ENCODE data around the gene PIP5KL1.

Gene PIP5KL1

DNA sequence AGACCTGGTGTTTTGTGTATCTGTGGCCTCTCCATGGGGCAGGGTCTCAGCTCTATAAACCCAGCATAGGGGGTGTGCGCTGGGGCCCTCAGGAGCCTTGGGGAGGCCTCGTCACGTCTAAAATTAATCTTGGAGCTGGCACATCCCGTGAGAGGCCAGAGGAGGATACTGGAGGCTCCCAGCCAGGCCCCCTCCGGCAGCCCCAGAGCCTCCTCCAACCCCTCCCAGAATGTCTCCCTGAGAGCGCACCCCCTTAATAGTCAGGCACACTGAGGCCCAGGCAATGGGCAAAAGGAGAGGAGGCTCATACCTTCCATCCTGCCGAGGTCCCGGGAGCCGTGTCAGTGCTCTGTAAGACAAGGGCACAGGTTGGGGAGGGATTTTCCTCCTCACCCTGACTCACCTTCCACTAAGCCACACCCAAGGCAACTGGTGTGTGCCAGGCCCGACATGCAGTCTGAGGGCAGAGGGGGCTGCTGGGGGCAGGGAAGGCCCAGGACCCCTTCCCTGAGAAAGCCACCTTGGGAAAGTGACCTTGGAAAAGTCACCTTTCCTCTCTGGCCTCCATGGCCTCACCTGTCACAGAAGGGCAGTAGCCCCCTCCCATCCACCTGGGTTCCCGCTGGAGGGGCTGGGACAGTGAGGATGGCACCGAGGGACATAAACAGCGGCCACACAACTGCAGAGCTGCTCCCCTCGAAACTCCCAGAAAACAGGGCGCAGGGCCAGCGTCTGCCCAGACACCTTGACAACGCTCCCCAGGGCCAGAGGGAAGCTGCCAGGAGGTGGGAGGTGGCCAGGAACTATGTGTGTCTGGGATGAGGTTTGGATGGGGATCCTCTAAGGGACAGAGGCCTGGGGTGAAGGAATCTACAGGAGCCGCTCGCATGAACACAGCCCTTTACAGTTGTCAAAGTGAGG lies 56.0 kb downstream of the PIP5KL1 start:
- TF ChIP-seq GATA1 (IDR thresholded peaks at IDR 0.05; ENCODE audit: low read depth, low read length) (no peak), POLR2A (IDR thresholded peaks at IDR 0.05; ENCODE audit: low read length) (no peak)

DNA sequence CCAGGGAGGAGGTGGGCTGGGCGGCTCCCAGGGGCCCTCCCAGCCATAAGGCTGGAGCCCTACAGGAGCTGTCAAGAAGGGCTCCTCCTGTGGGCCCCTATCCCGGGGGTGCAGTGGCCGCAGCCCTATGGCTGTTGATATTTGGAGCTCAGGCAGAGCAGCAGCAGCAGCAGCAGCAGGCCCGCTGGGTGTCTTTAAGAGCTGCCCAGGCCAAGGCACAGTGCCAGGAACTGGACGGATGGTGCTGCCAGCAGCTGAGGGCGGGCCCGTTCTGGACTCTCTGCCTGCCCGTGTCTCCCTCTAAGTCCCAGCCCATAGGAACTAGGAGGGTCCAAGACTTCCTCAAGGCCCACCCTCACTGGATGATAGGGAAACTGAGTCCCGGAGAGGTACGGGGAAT lies 56.7 kb downstream of the PIP5KL1 start:
- TF ChIP-seq POLR2A (IDR thresholded peaks at IDR 0.05; ENCODE audit: low read length): no peak
- no peak for TF ChIP-seq GATA1 (IDR thresholded peaks at IDR 0.05; ENCODE audit: low read depth, low read length)
- DNase-seq: no peak

More for the DNA sequence above, 56.0 kb downstream of the PIP5KL1 start:
- no peak for DNase-seq

DNA sequence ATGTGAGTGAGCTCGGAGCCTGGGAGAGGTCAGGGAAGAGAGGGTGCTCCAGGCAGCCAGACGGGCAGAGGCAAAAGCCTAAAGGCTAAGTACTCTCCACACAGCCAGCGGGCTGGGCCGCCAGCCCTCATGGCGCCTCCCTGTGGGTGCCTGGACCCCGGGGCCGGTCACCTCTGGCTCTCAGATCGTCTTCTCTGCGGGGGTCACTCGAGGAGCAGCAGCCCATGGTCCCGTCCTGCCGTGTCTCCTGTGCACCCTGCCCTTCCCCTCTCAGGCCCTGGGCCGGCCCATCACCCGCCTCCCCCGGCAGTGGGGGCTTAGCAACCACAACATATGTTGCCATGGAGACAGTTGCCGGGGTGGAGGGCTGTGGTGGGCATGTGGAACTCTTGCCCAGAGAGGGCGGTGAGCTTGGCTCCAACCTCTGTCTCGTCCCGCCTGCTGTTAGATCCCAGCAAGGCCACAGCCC lies 57.3 kb downstream of the PIP5KL1 start:
- no peak for TF ChIP-seq POLR2A (IDR thresholded peaks at IDR 0.05; ENCODE audit: low read length)
- no peak for TF ChIP-seq GATA1 (IDR thresholded peaks at IDR 0.05; ENCODE audit: low read depth, low read length)
- no peak for DNase-seq

DNA sequence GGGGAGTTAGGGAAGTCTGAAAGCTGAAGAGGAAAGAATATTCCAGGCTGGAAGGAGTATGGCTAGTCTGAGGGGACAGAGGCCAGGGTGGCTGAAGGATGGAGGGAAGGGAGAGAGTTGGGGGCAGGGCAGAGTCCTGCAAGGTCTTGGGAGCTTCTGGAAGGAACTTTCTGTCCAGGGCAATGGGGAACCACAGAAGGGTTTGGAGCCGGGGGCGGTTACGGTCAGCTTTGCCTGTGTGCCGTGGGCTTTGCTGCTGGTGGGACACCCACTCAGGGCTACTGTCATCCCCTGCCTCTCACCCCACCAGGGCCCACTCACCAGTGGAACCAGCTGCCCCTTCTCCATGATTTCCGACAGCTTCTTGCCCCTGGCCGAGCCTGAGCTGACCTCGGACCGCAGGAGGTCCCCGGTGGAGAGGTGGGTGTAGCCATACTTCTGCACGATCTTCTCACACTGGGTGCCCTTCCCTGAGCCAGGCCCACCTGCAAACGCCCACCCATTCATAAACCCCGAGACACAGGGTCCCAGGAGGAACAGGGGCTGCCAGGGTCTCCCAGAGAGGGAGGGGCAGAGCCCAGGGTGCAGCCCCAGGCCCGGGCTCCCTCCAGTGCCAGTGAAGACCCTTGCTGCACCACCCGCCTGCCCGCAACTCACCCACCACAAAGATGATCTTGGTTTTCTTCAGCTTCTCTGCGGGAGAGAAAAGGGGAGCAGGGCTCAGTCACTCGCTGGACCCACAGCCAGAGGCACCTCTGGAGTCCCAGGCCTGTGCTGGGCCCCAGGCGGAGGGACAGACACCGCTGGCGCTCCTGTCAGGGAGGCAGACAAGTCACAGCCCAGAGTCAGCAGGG lies 58.0 kb downstream of the PIP5KL1 start:
- TF ChIP-seq GATA1 (IDR thresholded peaks at IDR 0.05; ENCODE audit: low read depth, low read length) (no peak), POLR2A (IDR thresholded peaks at IDR 0.05; ENCODE audit: low read length) (no peak)
- DNase-seq: no peak

DNA sequence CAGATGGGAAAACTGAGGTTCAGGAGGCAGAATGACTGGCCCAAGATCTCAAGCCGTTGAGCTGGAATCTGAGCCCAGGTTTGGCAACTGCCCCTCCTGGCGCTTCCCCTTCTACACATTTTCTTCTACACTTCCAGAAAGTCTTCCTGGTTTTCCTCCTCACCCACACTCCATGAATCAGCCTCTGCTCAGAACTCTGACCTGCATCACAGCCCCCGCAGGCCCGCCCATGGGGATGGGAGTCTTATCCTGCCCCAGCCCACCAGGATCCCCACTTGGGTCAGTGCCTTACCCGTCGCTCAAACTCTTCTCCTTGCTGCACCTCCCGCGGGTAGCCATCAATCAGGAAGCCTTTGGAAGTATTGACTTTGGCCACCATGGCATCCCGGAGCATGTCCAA lies 59.0 kb downstream of the PIP5KL1 start:
- no peak for DNase-seq
- TF ChIP-seq GATA1 (IDR thresholded peaks at IDR 0.05; ENCODE audit: low read depth, low read length) (no peak), POLR2A (IDR thresholded peaks at IDR 0.05; ENCODE audit: low read length) (no peak)

DNA sequence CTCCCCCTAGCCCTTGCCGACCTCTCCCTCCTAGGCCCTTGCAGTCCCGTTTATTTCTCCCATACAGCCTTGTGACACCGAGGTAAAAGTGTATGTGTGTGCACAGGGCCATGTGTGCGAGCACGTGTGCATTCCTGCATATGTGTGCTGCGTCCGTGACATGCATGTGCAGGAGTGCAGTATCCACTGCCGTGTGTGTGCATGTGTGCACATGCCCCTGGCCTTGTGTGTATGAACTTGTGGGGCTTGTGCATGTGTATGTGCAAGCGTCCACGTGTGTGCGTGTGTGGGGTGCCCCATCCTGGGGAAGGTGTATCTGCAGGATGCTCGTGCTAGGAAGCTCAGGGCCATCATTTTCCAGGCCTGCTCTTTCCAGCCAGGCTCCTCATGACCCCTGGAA lies 59.7 kb downstream of the PIP5KL1 start:
- no peak for DNase-seq
- no peak for TF ChIP-seq POLR2A (IDR thresholded peaks at IDR 0.05; ENCODE audit: low read length)
- TF ChIP-seq GATA1 (IDR thresholded peaks at IDR 0.05; ENCODE audit: low read depth, low read length): no peak
